Left lung (tissue), 10 donors: Measurements from ENCODE around the gene COMTD1. TPM values are rescaled to one million over a fixed set of nuclear protein-coding genes. Genes with fewer than 3 reads are reported as not detected.

ENCODE experiments used
- ATAC-seq: fragments of 200-7000 bp; cut with Tn5 transposase; one replicate; pipeline ENCODE4 v1.9.1; 2020; ENCODE audit warnings: moderate library complexity
- DNase-seq, 4 donors: peaks; one replicate each; pipeline ENCODE4 v3.0.0-alpha.2; 2013 to 2020
- H3K27ac ChIP-seq, 2 donors: fragments of 200-600 bp; sonication (generic) in 1 of 2; one replicate each; pipeline versions ENCODE4 v1.5.0 to v1.8.0; 2020 to 2021
- H3K27me3 ChIP-seq, 2 donors: fragments of 200-600 bp; sonication (generic) in 1 of 2; one replicate each; pipeline versions ENCODE4 v1.5.0 to v1.8.0; 2020 to 2021
- H3K36me3 ChIP-seq, 2 donors: fragments of 200-600 bp; sonication (generic) in 1 of 2; one replicate each; pipeline versions ENCODE4 v1.5.0 to v1.8.0; 2020 to 2021
- H3K4me1 ChIP-seq, 2 donors: fragments of 200-600 bp; one replicate each; pipeline ENCODE4 v1.8.0; 2021
- H3K4me3 ChIP-seq, 2 donors: fragments of 200-600 bp; sonication (generic) in 1 of 2; one replicate each; pipeline versions ENCODE4 v1.5.0 to v1.8.0; 2020 to 2021; ENCODE audit warnings: mild to moderate bottlenecking in 1 of 2
- H3K9me3 ChIP-seq, 2 donors: fragments of 200-600 bp; sonication (generic) in 1 of 2; one replicate each; pipeline versions ENCODE4 v1.5.0 to v1.8.0; 2020 to 2021
- CTCF ChIP-seq, 2 donors: fragments of 200-600 bp; sonication (generic) in 1 of 2; IDR thresholded peaks; one replicate each; pipeline versions ENCODE4 v1.5.0 to v1.8.0; 2021; ENCODE audit warnings: antibody characterized with exemption in 2 of 2
- intact Hi-C, 2 donors: fragments of 100-400 bp; cut with DNase I; formaldehyde crosslinking; loops; one replicate each; pipeline versions ENCODE4 v1.11.2 to v1.14.2; 2022
- polyA plus RNA-seq, 6 donors: library from polyadenylated mRNA; unstranded; fragments of 120-200 nt; gene quantifications; one replicate each; pipeline ENCODE4 v1.2.1, GENCODE V29; 2013; ENCODE audit not compliant: insufficient read length in 6 of 6
- total RNA-seq, 2 donors: library from RNA; stranded (reverse); fragmentation: NEBNext Ultra II Directional; extraction: Animal tissue kit (Norgen Biotek cat#: 25700); gene quantifications; one replicate each; pipeline ENCODE4 v1.2.1, GENCODE V29; 2021
- donor health status: DM: no; HTN: yes; CAD: no.
- donor health status: DM: no; HTN: no; CAD: no.

COMTD1 gene
- total and polyA plus RNA-seq, 8 donors, result 3.4 to 26.5 (median 4.5) TPM

DNA sequence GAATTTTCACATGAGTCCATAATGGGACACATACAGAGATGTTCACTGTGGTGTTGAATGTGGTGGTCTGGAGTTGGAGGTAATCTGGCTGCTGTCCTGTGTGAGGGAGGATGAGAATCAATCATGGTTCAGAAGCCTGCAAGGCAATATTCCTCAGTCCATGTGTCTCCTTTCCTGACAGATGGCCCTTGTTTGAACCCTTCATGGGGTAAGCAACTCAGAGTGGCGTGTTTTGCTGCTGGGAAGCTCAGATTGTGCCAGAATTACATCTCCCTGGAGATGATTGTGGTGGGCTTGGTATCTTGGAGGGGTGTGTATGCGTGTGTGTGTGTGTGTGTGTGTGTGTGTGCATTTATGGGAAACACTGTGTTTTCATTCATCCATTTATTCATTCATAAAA is 44.5 kb upstream of the COMTD1 start:
- Histone ChIP-seq H3K4me1 (peaks cover 0 to 6% of the 10 kb centered on the region in 2 donors), H3K27ac (no peak overlapping the region), H3K36me3 (no peaks in the 10 kb centered on the region), H3K9me3 (no peaks in the 10 kb centered on the region), H3K4me3 (no peak overlapping the region), H3K27me3 (no peaks in the 10 kb centered on the region)
- no peak for ATAC-seq
- DNase-seq, result no peak
- intact Hi-C loops, result no loop called here
- no peak for TF ChIP-seq CTCF (IDR thresholded peaks at IDR 0.05)

DNA sequence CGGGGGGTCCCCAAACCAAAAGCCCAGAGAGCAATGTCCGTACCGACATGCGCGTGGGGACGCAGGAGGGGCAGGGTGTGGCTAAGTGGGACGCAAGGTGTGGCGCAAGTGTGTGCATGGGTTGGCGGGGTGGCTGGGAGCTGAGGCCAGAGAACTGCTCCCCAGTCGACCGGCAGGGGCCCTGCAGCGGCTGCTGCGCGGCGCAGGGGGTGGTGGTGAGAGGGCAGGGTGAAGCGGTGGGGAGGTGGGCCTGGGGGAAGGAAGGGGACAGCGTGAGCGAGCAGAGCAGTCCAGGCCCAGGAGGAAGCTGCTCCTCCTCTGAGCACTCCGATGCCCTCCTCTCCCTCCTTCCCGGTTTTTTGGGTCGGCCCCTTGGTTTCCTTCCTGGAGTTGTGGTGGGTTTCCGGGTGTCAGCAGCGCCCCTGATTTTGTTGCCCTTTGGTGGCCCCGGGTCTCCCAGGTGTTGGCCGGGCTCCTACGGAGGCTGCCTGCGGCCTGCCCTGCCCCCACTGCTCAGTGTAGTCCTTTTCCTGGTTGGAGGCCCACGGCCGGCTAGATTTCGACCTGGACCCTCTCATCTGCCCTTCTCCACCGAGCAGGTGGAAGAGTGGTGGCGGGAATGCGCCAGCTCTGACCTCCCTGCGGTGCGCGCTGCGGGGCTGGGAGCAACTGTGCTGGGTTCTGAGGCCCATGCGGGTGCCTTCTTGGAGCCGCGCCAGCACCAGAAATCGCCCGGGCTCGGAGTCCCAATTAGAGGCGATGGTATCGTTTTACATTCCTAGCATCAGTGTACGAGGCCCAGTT is 40.5 kb upstream of the COMTD1 start:
- ATAC-seq (peak; percentile 92), DNase-seq (peak in 1 of 4 donors; percentile 87)
- H3K36me3 ChIP-seq, result no peaks in the 10 kb centered on the region
- no peaks in the 10 kb centered on the region for H3K27me3 ChIP-seq
- intact Hi-C loops, result no loop called here
- TF ChIP-seq CTCF (IDR thresholded peaks at IDR 0.05), result no peak
- peak overlapping the region in 1 of 2 donors; percentile 55 for H3K27ac ChIP-seq
- no peaks in the 10 kb centered on the region for H3K9me3 ChIP-seq
- peaks cover 0 to 10% of the 10 kb centered on the region in 2 donors for H3K4me1 ChIP-seq
- peak overlapping the region; percentile 27 to 31 for H3K4me3 ChIP-seq

DNA sequence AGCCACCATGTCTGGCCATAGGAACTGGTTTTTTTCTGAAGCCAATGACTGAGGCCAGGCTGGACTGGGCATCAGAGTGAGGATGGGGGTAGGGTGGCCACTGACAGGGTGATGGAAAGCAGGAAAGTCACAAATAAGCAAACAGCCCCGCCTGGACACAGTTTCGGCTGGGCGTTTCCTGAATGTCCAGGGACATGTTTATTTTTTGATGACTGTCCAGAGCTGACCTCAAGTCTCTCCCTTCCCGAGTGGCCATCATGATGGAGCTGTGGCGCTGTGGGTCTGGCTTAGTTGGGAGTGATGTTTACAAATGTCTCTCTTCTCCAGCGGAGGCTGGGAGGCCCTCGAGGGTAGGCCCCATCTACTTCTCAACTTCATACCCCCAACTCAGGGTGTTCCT is 37.1 kb upstream of the COMTD1 start:
- intact Hi-C loops, result no loop called here
- Histone ChIP-seq H3K27ac (peak overlapping the region in 1 of 2 donors; percentile 21), H3K36me3 (no peaks in the 10 kb centered on the region), H3K4me3 (no peak overlapping the region), H3K4me1 (peaks cover 0 to 10% of the 10 kb centered on the region in 2 donors), H3K9me3 (no peaks in the 10 kb centered on the region), H3K27me3 (no peaks in the 10 kb centered on the region)
- no peak for TF ChIP-seq CTCF (IDR thresholded peaks at IDR 0.05)
- ATAC-seq (no peak), DNase-seq (peak in 2 of 4 donors; percentile 26 to 50)

DNA sequence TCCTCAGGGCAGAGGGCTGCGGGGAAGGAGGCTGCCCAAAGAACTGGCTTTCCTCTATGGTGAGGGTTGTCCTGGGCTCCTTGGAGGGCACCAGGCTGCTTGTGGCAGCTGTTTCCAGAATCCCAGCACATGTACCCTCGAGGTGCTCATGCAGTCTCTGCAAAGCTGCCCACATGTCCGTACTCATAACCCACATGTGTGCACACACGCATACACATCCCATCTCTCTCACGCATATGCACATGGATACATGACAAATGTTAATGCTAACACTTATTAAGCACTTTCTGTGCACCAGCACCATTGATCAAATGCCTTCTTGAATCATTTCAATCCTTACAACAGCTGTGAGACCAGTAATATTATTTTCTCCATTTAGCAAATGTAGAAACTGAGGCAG is 36.3 kb upstream of the COMTD1 start:
- no peak for DNase-seq
- Histone ChIP-seq H3K4me3 (no peak overlapping the region), H3K9me3 (no peaks in the 10 kb centered on the region), H3K36me3 (no peaks in the 10 kb centered on the region), H3K27me3 (no peaks in the 10 kb centered on the region), H3K4me1 (peaks cover 0 to 10% of the 10 kb centered on the region in 2 donors), H3K27ac (peak overlapping the region in 1 of 2 donors; percentile 21)
- TF ChIP-seq CTCF (IDR thresholded peaks at IDR 0.05), result no peak
- no peak for ATAC-seq
- intact Hi-C loops, result no loop called here

GRCh38 chr10:75269605-75270004 is 33.8 kb upstream of the COMTD1 start:
- Histone ChIP-seq H3K27ac (no peak overlapping the region), H3K9me3 (no peaks in the 10 kb centered on the region), H3K36me3 (no peaks in the 10 kb centered on the region), H3K27me3 (no peaks in the 10 kb centered on the region), H3K4me3 (no peak overlapping the region), H3K4me1 (peaks cover 0 to 4% of the 10 kb centered on the region in 2 donors)
- DNase-seq (no peak), ATAC-seq (no peak)
- intact Hi-C loops, result no loop called here
- TF ChIP-seq CTCF (IDR thresholded peaks at IDR 0.05), result no peak
